CD14-positive monocyte (primary cell): ENCODE results near the gene RREB1. TPM values are rescaled to one million over a fixed set of nuclear protein-coding genes. Genes with fewer than 3 reads are reported as not detected.
A peak's percentile ranks its signal among the peaks of the same experiment; 100 is the strongest.

Experiments
- DNase-seq, 3 donors: peaks; one replicate each; pipeline ENCODE4 v3.0.0-alpha.2; 2011 to 2022
- H2AFZ ChIP-seq: 2 replicates; pipeline ENCODE4 v1.6.0; 2012; ENCODE audit warnings: mild to moderate bottlenecking, low read depth, low read length, inconsistent platforms; ENCODE audit not compliant: insufficient read depth, poor library complexity, severe bottlenecking
- H3K27ac ChIP-seq, 2 donors: 1 replicate in 1 of 2; 2 replicates in 1 of 2; pipeline ENCODE4 v1.5.1; 2012 to 2013; ENCODE audit warnings: low read length in 2 of 2, control low read depth in 1 of 2, inconsistent platforms in 1 of 2, low read depth in 1 of 2, mild to moderate bottlenecking in 1 of 2
- H3K27me3 ChIP-seq, 2 donors: one replicate each; pipeline versions ENCODE4 v1.6.0 to v1.6.1; 2011 to 2013; ENCODE audit warnings: low read length in 2 of 2; ENCODE audit not compliant: control insufficient read depth in 2 of 2, insufficient read depth in 2 of 2
- H3K36me3 ChIP-seq, 2 donors: replicated peaks in 1 of 2; 1 replicate in 1 of 2; 2 replicates in 1 of 2; pipeline versions ENCODE4 v1.5.1 to v1.6.1; 2012 to 2013; ENCODE audit warnings: low read length in 2 of 2, control low read depth in 1 of 2, inconsistent platforms in 1 of 2, mild to moderate bottlenecking in 1 of 2; ENCODE audit not compliant: insufficient read depth in 2 of 2, control insufficient read depth in 1 of 2
- H3K4me1 ChIP-seq, 2 donors: 1 replicate in 1 of 2; 2 replicates in 1 of 2; pipeline versions ENCODE4 v1.5.1 to v1.6.1; 2012 to 2013; ENCODE audit warnings: low read length in 2 of 2, control low read depth in 1 of 2, inconsistent platforms in 1 of 2, mild to moderate bottlenecking in 1 of 2, moderate library complexity in 1 of 2; ENCODE audit not compliant: insufficient read depth in 2 of 2, control insufficient read depth in 1 of 2
- H3K4me2 ChIP-seq: replicated peaks from 2 replicates; pipeline ENCODE3; 2012; ENCODE audit warnings: low read length, moderate library complexity, mild to moderate bottlenecking; ENCODE audit not compliant: poor library complexity, severe bottlenecking; ENCODE audit errors: extremely low read depth
- H3K4me3 ChIP-seq, 3 experiments: fragments of 200-600 bp in 1 of 3; sonication (generic) in 1 of 3; replicated peaks in 1 of 3; 1 replicate in 2 of 3; 2 replicates in 1 of 3; pipeline ENCODE4 v1.5.1; 2011 to 2013; ENCODE audit warnings: low read length in 3 of 3, mild to moderate bottlenecking in 3 of 3, control low read depth in 2 of 3, low read depth in 2 of 3, inconsistent platforms in 1 of 3, moderate library complexity in 1 of 3
- H3K79me2 ChIP-seq: 2 replicates; pipeline ENCODE4 v1.6.0; 2012; ENCODE audit warnings: mild to moderate bottlenecking, control low read depth, inconsistent platforms, low read length, moderate library complexity; ENCODE audit not compliant: insufficient read depth
- H3K9ac ChIP-seq: 2 replicates; pipeline ENCODE4 v1.6.0; 2017; ENCODE audit warnings: low read length, mild to moderate bottlenecking; ENCODE audit not compliant: insufficient read depth, poor library complexity, severe bottlenecking
- H3K9me3 ChIP-seq, 2 donors: replicated peaks in 1 of 2; 1 replicate in 1 of 2; 2 replicates in 1 of 2; pipeline versions ENCODE4 v1.5.1 to v1.6.1; 2012 to 2013; ENCODE audit warnings: low read length in 2 of 2, control low read depth in 1 of 2; ENCODE audit not compliant: control insufficient read depth in 1 of 2, insufficient read depth in 1 of 2
- H4K20me1 ChIP-seq: 2 replicates; pipeline ENCODE4 v1.6.0; 2012; ENCODE audit warnings: mild to moderate bottlenecking, low read length, control low read depth, moderate library complexity; ENCODE audit not compliant: insufficient read depth
- H3K27ac Mint-ChIP-seq, 7 donors: one replicate each; pipeline ENCODE4 v1.8.0; 2020; ENCODE audit warnings: mild to moderate bottlenecking in 7 of 7, mixed read lengths in 7 of 7, moderate library complexity in 6 of 7, inconsistent platforms in 2 of 7
- H3K27me3 Mint-ChIP-seq, 3 donors: one replicate each; pipeline ENCODE4 v1.8.0; 2021 to 2022; ENCODE audit warnings: low read depth in 3 of 3, mild to moderate bottlenecking in 3 of 3, mixed read lengths in 3 of 3, moderate library complexity in 3 of 3, inconsistent platforms in 1 of 3
- H3K36me3 Mint-ChIP-seq, 2 donors: one replicate each; pipeline ENCODE4 v1.8.0; 2020; ENCODE audit warnings: mixed read lengths in 2 of 2, inconsistent platforms in 1 of 2, mild to moderate bottlenecking in 1 of 2
- H3K4me1 Mint-ChIP-seq: one replicate; pipeline ENCODE4 v1.8.0; 2020; ENCODE audit warnings: mild to moderate bottlenecking, mixed read lengths
- H3K4me3 Mint-ChIP-seq, 2 donors: one replicate each; pipeline ENCODE4 v1.8.0; 2020; ENCODE audit warnings: mild to moderate bottlenecking in 2 of 2, mixed read lengths in 2 of 2, moderate library complexity in 1 of 2
- H3K9me3 Mint-ChIP-seq, 7 donors: one replicate each; pipeline ENCODE4 v1.8.0; 2020 to 2022; ENCODE audit warnings: mixed read lengths in 7 of 7, mild to moderate bottlenecking in 6 of 7, moderate library complexity in 6 of 7, inconsistent platforms in 2 of 7
- CTCF ChIP-seq: fragments of 200-600 bp; IDR thresholded peaks from one replicate; pipeline ENCODE4 v1.8.0; 2022; ENCODE audit warnings: antibody characterized with exemption, mild to moderate bottlenecking
- WGBS: methylation state at CpG from one replicate; pipeline ENCODE4 v1.1.5; 2013; ENCODE audit warnings: missing lambda C conversion rate; ENCODE audit not compliant: insufficient coverage; 5-methylcytosine and 5-hydroxymethylcytosine counted together
- intact Hi-C, 2 donors: fragments of 100-400 bp; cut with micrococcal nuclease; formaldehyde crosslinking; loops; one replicate each; pipeline versions ENCODE4 v1.15.0 to v1.15.1; 2023
- polyA plus RNA-seq, 3 donors: library from polyadenylated mRNA; depleted of rRNA in 1 of 3; unstranded in 2 of 3; stranded (reverse) in 1 of 3; fragments of 300-500 nt in 2 of 3; fragments of >200 nt in 1 of 3; fragmentation: Illumina TruSeq in 2 of 3; gene quantifications; 1 replicate in 2 of 3; 2 replicates in 1 of 3; pipeline ENCODE4 v1.2.3, GENCODE V29; 2012 to 2021

The RREB1 gene
- polyA plus RNA-seq, 3 donors = 2.1 to 15.3 (median 5.6) TPM

GRCh38 chr6:7214468-7214867 lies 106.7 kb downstream of the RREB1 start:
- peaks cover 67 to 82% of the 10 kb centered on the region in 2 donors for H3K36me3 ChIP-seq
- Mint-ChIP-seq H3K9me3 (no peaks in the 10 kb centered on the region), H3K4me1 (peaks cover 21% of the 10 kb centered on the region), H3K4me3 (no peak overlapping the region), H3K27me3 (peaks cover 0 to 2% (median 0%) of the 10 kb centered on the region in 3 donors), H3K36me3 (peaks cover 76 to 84% of the 10 kb centered on the region in 2 donors), H3K27ac (peak overlapping the region in 2 of 7 donors; percentile 17 to 61)
- no peak overlapping the region for H2AFZ ChIP-seq
- intact Hi-C loops = no loop called here
- H3K79me2 ChIP-seq = peaks cover 64% of the 10 kb centered on the region
- 100% methylated on average over 1 of the region's 5 CpGs for WGBS
- peaks cover 15 to 16% of the 10 kb centered on the region in 2 donors for H3K4me1 ChIP-seq
- TF ChIP-seq CTCF = no peak
- no peak for DNase-seq
- no peak overlapping the region for H3K4me3 ChIP-seq
- peak overlapping the region in 1 of 2 donors; percentile 42 for H3K27ac ChIP-seq
- H3K4me2 ChIP-seq = no peak overlapping the region
- no peaks in the 10 kb centered on the region for H3K9me3 ChIP-seq
- H3K9ac ChIP-seq = no peak overlapping the region
- H4K20me1 ChIP-seq = peaks cover 43% of the 10 kb centered on the region
- H3K27me3 ChIP-seq = no peaks in the 10 kb centered on the region

- Histone ChIP-seq H3K9me3 (no peaks in the 10 kb centered on the region), H4K20me1 (peaks cover 49% of the 10 kb centered on the region), H3K4me1 (peaks cover 22 to 23% of the 10 kb centered on the region in 2 donors), H3K36me3 (peaks cover 64 to 82% of the 10 kb centered on the region in 2 donors), H3K79me2 (peaks cover 67% of the 10 kb centered on the region), H2AFZ (no peak overlapping the region), H3K4me2 (no peak overlapping the region), H3K27ac (peak overlapping the region in 1 of 2 donors; percentile 42), H3K4me3 (no peak overlapping the region), H3K9ac (no peak overlapping the region), H3K27me3 (no peaks in the 10 kb centered on the region)
- WGBS = 89% methylated on average over 7 of the region's 8 CpGs
- H3K36me3 Mint-ChIP-seq = peaks cover 77 to 85% of the 10 kb centered on the region in 2 donors
- DNase-seq = no peak
- peaks cover 0 to 2% (median 0%) of the 10 kb centered on the region in 3 donors for H3K27me3 Mint-ChIP-seq
- H3K4me3 Mint-ChIP-seq = no peak overlapping the region
- intact Hi-C loops = no loop called here
- TF ChIP-seq CTCF = no peak
- H3K4me1 Mint-ChIP-seq = peaks cover 28% of the 10 kb centered on the region
- peak overlapping the region in 2 of 7 donors; percentile 17 to 61 for H3K27ac Mint-ChIP-seq
- H3K9me3 Mint-ChIP-seq = no peaks in the 10 kb centered on the region
Observed at GRCh38 chr6:7215131-7215530, 107.4 kb downstream of the RREB1 start.
